Measurements from ENCODE around the gene AGMO.

AGMO gene

GRCh38 chr7:15168489-15168888 lies 393.3 kb downstream of the AGMO start:
- H3K4me3 Mint-ChIP-seq = no peak overlapping the region
- H3K9me3 Mint-ChIP-seq = no peaks in the 10 kb centered on the region
- H3K4me1 Mint-ChIP-seq (ENCODE audit: low read depth) = no peaks in the 10 kb centered on the region
- H3K27ac Mint-ChIP-seq = no peak overlapping the region
- H3K27me3 Mint-ChIP-seq (ENCODE audit: low read depth) = no peaks in the 10 kb centered on the region
- no peaks in the 10 kb centered on the region for H3K36me3 Mint-ChIP-seq (ENCODE audit: low read depth)

DNA sequence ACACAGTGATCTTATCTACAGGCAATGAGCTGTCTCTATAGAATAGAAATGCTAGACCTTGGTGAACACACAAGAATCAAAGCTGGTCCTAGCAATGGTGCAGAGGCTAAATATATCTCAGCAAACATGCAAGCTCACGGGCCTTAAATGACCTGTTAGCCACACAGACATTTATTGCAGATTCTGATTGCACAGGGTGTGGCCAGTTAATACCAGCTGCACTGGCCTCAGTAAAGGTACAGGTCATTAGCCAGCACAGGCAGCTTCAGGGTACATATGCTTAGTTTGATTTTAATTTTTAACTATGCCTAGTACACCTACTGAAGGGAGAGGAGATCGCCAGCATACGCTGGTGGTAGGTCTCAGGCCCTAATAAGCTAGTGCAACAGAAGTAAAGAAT lies 393.9 kb downstream of the AGMO start:
- Mint-ChIP-seq H3K27me3 (ENCODE audit: low read depth) (no peaks in the 10 kb centered on the region), H3K36me3 (ENCODE audit: low read depth) (no peaks in the 10 kb centered on the region), H3K4me3 (no peak overlapping the region), H3K4me1 (ENCODE audit: low read depth) (no peaks in the 10 kb centered on the region), H3K27ac (no peak overlapping the region), H3K9me3 (no peaks in the 10 kb centered on the region)

DNA sequence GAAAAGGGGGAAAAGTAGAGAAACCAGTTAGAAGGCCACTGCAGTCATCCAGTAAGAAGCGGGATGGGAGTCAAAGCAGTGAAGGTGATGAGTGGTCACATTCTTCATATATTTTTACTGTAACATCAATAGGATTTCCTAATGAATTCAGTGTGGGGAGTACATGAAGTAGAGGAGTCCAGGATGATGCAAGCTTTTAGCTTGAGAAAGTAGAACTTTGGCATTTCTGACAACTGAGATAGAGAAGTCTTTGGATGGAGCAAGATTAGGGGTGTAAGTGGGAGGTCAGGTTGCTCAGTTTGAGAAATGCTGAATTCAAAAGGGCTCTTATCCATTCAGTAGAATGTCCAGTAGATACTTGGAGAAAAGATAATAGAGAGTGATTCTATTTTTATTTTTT lies 395.2 kb downstream of the AGMO start:
- Mint-ChIP-seq H3K27me3 (ENCODE audit: low read depth) (no peaks in the 10 kb centered on the region), H3K9me3 (no peaks in the 10 kb centered on the region), H3K4me3 (no peak overlapping the region), H3K4me1 (ENCODE audit: low read depth) (no peaks in the 10 kb centered on the region), H3K27ac (no peak overlapping the region), H3K36me3 (ENCODE audit: low read depth) (no peaks in the 10 kb centered on the region)

GRCh38 chr7:15159261-15159660 lies 402.6 kb downstream of the AGMO start:
- Mint-ChIP-seq H3K27me3 (ENCODE audit: low read depth) (no peaks in the 10 kb centered on the region), H3K4me3 (no peak overlapping the region)

DNA sequence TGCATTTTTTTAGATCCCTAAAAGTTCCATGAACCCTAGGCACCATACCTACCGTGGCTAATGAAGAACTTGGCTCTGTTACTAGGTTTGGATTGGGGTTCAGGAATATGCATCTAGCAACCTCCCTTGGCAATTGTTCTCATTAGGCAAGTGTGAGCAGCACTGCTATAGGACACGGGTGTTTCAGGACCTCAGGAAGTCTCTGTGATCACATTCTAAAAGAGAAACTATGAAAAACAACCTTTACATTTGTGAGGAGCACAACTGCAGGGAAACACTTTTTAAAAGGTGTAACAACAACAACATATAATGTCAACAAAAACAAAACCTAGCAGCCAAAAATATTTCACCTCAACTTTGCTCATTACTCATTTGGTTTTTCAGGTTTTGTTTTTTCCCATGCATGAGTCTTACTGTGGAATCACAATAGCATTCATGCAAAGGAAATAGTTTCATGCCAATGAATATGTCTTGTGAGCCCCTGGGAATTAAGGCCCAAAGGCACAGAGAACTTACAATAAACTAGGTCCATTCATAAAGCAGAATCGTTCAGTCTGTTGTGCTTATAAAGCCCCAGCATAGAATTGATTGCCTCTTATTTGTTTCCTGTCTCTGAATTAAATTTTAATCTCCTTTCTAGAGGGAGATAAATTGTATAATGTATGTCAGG lies 403.5 kb downstream of the AGMO start:
- Mint-ChIP-seq H3K27ac (no peak overlapping the region), H3K4me1 (ENCODE audit: low read depth) (no peaks in the 10 kb centered on the region), H3K36me3 (ENCODE audit: low read depth) (no peaks in the 10 kb centered on the region), H3K4me3 (no peak overlapping the region), H3K27me3 (ENCODE audit: low read depth) (no peaks in the 10 kb centered on the region), H3K9me3 (no peaks in the 10 kb centered on the region)

More at GRCh38 chr7:15159261-15159660, 402.6 kb downstream of the AGMO start:
- H3K4me1 Mint-ChIP-seq (ENCODE audit: low read depth) = no peaks in the 10 kb centered on the region
- no peak overlapping the region for H3K27ac Mint-ChIP-seq
- no peaks in the 10 kb centered on the region for H3K36me3 Mint-ChIP-seq (ENCODE audit: low read depth)
- no peaks in the 10 kb centered on the region for H3K9me3 Mint-ChIP-seq

Measured in T-helper 1 cell treated with Interleukin-12 subunit alpha and Interleukin-12 subunit beta and Interleukin-4 antibody, amounts not matched to agents 30 μg/mL and 1 μg/mL, for 36 hours (primary cell).